GM18873 (cell line): ENCODE results near the gene TPBG.
A peak's percentile ranks its signal among the peaks of the same experiment; 100 is the strongest.

Source experiments
- ATAC-seq: cut with Tn5 transposase; IDR thresholded peaks from one replicate; pipeline ENCODE4 v1.9.1; 2021; ENCODE audit warnings: mild to moderate bottlenecking, moderate library complexity, moderate number of reproducible peaks; ENCODE audit not compliant: unreplicated experiment, low FRiP score

TPBG gene

GRCh38 chr6:82363428-82364086, at the start of gene TPBG:
TPBG (plus strand) TSS chr6:82363817; CDS start chr6:82364962, 1,145 bp downstream.
- peak; percentile 45 for ATAC-seq

GRCh38 chr6:82322386-82322785, 41.2 kb upstream of the TPBG start:
- no peak for ATAC-seq

- no peak for ATAC-seq
Observed at GRCh38 chr6:82329766-82330165, 33.9 kb upstream of the TPBG start.

GRCh38 chr6:82330171-82330804, 33.3 kb upstream of the TPBG start:
- no peak for ATAC-seq

- ATAC-seq = no peak
Observed at GRCh38 chr6:82331031-82331773, 32.4 kb upstream of the TPBG start.

- ATAC-seq = no peak
Observed at GRCh38 chr6:82333781-82334180, 29.8 kb upstream of the TPBG start.

- ATAC-seq = no peak
Observed at GRCh38 chr6:82337688-82338257, 25.8 kb upstream of the TPBG start.

GRCh38 chr6:82348130-82348529, 15.5 kb upstream of the TPBG start:
- ATAC-seq = no peak

GRCh38 chr6:82353848-82354247, 9.8 kb upstream of the TPBG start:
- ATAC-seq = no peak

GRCh38 chr6:82360552-82360951, 3.1 kb upstream of the TPBG start:
- ATAC-seq = no peak

GRCh38 chr6:82361631-82362030, 2.0 kb upstream of the TPBG start:
- no peak for ATAC-seq

GRCh38 chr6:82362144-82362543, 1.5 kb upstream of the TPBG start:
- no peak for ATAC-seq

- ATAC-seq = no peak
Observed at GRCh38 chr6:82362878-82363427, 664 bp upstream of the TPBG start.

GRCh38 chr6:82364087-82365015, 734 bp downstream of the TPBG start:
- peak; percentile 31 for ATAC-seq

GRCh38 chr6:82365016-82365795, 1.6 kb downstream of the TPBG start:
- ATAC-seq = peak; percentile 9

GRCh38 chr6:82367704-82368103, 4.1 kb downstream of the TPBG start:
- no peak for ATAC-seq

- no peak for ATAC-seq
Observed at GRCh38 chr6:82370788-82371187, 7.2 kb downstream of the TPBG start.

- no peak for ATAC-seq
Observed at GRCh38 chr6:82371799-82372546, 8.4 kb downstream of the TPBG start.
